ENCODE results near the gene ANKRD53.
"Not testable (repeated sequence)": the region's sequence is repeated elsewhere in the genome, so short reads cannot be mapped to it uniquely, and the experiment has no call there.

ANKRD53 gene

DNA sequence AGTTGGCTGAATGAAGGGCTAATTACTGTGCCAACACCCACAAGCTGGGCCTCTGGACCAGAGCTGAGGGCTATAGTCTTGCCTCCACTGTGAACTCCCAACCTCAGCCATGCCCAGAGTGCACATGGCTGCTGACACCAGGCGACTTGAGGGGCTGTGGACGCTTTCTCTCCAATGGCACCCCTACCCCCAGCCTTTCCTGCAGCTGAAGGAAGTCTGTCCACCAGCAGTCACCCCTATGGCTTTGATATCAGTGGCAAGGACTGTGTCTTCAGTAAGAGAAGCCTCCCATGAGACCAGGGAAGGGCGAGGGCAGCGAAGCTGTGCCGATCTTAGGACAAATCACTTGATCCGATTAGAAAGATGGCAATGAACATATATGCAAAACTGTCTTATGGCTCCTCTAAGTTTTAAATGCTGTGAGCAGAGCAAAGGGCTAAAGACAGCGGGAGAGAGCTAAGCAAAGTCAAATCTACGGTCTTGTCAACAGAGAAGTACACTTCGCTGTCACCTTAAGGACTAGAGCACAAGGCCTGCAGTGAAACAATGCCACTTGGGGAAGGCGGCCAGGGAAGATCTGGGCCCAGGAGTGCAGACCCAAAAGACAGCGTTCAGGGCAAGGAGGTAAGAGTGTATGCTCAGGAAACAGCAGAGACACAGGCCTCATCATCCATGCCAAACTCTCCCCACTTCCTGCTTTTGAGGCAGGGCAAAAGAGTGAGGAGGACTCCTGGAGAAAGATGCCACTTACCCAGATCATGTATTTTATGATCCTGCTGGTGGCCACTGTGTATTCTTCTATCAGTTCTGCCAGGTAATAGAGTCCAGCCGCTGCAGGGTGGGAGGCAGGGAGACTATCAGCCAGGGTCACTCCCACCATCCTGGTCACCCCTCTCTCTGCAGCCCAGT lies 14.8 kb downstream of the ANKRD53 start:
- DNase-seq: peak; percentile 12

DNA sequence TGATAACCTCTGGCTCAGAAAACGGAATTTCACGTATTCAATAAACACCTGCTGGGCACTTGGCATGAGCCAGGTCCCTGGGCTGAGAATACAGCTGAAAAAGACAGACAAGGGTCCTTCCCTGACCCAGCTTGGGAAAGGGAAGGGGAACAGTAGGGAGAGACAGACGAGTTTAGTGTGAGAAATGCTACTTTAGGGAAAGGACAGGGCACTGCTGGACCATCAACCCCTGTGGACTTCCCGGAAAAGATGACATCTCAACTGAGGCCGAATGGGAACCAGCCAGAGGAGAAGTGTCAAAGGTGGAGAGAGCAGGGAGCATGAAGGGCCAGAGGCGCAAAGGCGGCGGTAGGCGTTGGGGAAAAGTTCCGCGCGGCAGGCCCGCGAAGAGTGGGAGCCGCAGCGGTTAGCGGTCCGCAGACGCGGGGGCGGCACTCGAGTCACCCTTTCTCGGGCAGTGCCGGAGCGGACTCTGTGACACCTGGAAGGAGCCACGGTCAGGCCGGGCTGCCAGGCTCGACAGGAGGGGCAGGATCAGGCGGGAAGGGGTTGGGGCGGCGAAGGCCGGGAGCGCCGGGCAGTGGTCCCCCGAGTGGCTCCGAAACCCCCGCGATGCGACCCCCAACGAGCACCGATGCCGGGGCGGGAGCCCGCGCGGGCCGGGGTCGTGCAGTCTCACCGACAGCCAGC lies 15.7 kb downstream of the ANKRD53 start:
- DNase-seq: peak; percentile 33

DNA sequence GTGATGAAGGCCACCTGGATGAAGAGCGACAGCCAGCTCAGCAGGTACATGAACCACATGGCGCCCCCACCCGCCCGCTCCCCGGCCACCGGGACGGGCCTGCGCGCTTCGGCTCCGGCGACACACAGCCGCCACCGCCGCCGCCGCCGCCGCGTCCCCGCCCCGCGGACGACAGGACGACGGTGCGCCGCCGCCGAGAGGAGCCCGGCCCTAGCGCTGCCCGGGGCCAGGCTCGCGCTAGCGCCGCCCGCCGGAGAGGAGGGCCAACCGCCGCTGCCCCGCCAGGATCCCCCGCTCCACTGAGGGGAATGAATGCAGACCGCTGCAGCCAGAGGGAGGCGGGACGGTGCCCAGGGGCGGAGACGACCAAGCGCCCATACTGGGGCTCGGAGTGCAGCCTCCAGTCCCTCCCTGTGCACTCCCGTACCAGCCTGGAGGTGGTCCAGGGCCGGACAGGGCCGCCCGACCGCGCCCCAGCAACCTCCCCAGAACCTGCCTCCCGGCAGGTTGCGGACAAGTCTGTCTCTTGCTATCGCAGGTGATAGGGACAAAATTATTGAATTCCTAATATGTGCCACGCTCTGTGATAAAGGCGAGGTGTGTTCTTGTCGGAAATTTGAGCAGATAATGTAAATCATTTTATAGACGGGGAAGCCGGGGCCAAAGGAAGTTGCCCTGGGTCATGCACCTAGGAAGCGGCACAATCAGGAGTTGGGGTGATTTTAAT lies 16.4 kb downstream of the ANKRD53 start, which contains the start of gene TEX261:
Gene TEX261, minus strand, starts transcription at position 175 of the 727 bp plus-strand sequence. Its CDS starts 116 bp downstream, at position 59.
- peak; percentile 93 for DNase-seq

DNA sequence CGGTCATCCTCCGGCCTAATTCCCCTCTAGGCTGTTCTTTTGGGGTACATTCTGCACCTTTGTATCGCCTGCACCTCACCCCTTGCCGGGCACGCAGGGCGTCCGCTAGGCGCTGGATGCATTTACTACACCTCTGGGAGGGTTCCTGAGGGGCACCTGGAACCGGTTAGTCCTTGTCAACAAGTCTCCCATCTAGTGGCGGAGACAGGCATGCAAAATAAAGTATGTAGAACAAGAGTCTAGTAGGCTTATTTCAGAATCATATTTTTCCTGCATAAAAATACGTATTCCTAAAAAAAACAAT lies 16.9 kb downstream of the ANKRD53 start:
- no peak for DNase-seq

DNA sequence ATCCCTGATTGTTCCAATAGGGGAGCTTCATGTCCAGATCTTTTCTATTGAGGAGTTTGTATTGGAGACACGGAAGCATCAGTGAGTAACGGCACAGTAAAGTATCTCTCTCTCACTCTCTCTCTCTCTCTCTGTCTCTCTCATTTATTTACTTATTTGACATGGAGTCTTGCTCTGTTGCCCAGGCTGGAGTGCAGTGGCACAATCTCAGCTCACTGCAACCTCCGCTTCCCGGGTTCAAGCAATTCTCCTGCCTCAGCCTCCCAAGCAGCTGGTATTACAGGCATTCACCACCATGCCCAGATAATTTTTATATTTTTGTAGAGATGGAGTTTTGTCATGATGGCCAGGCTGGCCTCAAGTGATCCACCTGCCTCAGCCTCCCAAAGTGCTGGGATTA lies 20.5 kb downstream of the ANKRD53 start:
- not testable (repeated sequence) for DNase-seq

DNA sequence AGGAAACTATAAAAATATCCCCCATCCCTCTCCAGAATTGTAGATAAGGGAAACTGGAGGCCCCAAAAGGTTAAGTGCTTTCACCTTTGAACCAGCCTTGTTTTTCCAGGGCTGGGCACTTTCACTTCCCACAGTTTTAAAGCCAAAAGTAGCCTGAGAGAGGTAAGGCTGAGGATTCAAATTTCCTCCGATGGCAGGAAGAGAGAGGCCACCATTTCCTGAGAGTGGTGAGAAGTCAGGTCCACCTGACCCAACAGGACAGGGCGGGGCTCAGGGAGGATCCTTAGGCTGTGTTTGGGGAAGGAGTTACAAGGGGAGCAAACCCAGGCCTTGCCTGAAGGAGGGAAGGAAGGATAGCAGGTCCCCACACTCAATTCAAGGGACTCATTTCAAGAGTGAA lies 20.9 kb downstream of the ANKRD53 start:
- DNase-seq: no peak

DNA sequence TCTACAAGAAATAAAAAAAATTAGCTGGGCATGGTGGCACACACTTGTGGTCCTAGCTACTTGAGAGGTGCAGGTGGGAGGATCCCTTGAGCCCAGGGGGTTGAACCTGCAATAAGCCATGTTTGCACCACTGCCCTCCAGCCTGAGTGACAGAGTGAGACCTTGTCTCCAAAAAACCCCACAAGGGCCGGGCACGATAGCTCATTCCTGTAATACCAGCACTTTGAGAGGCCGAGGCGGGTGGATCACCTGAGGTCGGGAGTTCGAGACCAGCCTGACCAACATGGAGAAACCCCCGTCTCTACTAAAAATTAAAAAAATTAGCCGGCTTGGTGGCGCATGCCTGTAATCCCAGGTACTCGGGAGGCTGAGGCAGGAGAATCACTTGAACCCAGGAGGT lies 21.5 kb downstream of the ANKRD53 start:
- not testable (repeated sequence) for DNase-seq

DNA sequence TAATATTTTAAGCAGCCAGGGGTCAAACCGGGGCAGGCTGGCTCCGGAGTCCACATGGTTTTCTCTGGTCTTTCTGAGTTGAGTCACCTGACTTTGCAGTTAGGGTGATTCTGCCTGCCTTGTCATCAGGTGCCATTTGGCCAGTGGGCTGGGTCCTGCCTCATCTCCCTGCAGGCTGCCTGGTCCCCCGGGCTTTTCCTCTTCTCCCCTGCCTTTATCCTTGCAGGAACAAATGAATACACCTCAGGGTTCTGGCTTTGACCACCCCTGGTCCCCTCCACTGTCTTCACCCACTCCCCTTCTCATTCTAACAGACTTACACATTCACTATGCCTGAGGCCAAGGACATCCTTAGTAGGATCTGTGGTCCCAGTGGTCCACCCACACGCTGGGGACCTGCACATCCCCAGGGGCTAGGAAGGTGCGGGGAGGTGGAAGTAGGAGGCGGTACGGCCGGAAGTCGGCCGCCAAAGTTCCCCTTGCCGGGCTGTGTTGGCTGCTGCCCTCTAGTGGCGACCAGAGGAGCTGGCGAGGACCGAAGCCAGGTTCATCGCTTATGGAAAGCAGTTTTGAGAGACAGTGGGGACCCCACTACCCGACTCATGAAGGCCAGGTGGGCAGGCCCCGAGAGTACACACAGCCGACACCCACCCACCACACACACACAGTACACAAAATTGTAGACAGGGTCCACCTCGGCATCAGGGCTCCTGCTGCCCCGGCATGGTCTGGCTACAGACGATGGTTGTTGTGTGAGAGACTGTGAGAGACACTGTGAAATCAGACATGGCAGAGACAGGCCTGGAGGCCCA lies 22.6 kb downstream of the ANKRD53 start:
- DNase-seq: peak; percentile 66

DNA sequence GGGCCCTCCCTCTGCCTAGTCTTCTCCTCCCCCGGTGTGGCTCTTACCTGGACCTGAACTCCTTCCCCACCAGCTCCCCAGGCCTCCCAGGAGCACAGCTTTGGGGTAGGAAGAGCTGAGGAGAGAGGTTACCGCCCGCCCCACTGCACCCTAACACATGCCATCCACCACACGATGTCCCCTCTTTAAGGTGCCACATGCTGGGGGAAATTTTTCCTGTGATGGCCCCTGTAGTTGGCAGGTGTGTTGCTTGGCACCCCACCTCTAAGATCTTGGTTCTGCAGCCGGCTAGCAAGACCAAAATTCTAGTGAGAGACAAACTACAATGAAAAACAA lies 23.1 kb downstream of the ANKRD53 start:
- DNase-seq: no peak

DNA sequence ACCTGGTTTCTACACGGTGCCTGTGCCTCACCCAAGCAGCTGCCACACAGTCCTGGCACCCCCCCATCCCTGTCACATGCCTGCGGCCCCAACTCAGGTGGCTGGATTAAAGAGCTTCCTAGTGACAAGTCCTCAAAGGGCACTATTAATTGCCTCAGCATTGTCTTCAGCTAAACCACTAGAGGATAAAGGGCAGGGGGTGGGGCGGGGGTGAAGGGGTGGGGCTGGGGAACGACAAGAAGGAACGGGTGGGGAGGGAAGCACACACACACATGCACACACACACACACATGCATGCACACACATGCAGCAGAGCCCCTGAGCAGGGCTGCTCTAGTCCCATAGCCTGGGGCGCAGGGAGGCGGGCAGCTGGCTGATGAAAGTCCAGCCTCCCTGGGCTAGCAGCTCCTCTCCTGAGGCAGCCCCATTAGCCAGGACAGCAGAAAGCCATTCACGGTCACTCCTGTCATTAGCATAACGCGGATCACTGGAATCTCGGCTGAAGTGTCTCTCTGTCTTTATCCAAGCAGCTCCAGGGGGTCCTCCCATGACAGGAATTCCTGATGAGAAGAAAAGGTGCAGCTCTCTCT lies 23.6 kb downstream of the ANKRD53 start:
- no peak for DNase-seq

DNA sequence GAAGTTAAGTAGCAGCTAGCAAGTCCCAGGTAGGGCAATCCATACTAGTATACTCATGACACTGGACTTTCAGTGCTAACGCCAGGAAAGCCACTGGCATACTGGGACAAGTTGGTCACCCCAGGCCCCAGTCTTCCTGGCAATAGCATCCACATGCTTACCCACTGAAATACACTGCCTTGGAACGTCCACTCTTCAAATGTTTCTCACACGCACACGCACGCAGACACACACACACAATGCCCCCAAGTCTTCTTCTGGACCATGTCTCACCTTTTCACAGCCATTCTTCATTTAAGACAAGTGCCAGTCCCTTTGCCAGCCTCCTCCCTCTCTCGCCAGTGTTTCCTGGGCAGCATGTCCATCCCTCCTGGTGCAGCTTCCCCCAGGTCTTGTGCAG lies 25.0 kb downstream of the ANKRD53 start:
- DNase-seq: no peak

DNA sequence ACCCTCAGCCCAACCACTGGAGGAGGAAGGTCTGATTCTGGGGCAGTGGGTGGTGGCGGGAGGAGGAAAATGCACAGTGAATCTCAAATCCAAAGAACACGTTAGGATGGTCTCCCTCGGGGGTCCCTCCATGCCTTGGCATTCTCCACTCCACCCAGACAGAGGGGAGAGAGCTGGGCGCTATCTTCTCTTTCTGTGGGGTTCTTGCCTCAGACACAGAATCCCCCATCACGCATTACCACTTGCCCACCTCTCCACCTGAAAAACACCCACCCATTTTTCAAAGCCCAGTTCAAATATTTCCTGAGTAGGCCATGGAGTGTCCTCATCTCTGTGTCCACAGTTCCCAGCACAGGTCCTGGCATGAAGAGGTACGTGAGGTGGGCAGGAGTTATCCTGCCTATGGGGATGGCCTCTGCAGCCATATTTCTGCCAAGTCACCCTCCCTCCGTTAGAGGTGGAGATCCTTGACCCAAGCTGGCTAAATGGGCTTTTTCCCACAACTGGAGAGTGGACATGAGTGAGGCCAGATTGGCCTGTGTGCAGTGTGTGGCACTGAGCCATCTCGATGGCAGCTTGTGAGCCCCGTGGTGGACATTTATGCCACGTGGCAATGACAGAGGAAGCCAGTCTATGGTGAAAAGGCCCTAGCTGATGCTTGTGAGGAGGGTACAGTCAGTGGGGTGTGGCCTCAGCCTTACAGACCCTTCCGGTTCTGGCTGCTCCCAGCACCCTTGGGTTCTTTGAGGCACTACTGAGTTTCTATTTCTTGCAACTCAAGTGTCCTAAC lies 25.7 kb downstream of the ANKRD53 start:
- DNase-seq: no peak

DNA sequence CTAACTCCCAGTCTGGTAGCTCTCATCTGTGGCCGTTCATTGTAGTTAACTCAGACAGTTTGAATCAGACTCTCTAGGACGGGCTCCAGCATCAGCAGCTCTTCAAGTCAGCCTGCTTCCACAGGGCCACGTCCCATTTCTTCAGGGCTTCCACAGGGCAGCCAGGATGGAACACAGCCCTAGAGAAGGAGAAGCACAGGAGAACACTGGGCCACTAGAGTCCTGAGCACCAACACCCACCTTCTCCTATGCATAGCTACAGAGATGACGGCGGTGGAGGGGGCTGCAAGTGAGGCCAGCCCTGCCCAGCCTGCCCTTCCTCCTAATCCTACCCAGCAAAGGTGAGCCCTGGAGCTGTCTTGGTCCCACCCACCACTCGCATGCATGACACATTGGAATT lies 26.4 kb downstream of the ANKRD53 start:
- no peak for DNase-seq

DNA sequence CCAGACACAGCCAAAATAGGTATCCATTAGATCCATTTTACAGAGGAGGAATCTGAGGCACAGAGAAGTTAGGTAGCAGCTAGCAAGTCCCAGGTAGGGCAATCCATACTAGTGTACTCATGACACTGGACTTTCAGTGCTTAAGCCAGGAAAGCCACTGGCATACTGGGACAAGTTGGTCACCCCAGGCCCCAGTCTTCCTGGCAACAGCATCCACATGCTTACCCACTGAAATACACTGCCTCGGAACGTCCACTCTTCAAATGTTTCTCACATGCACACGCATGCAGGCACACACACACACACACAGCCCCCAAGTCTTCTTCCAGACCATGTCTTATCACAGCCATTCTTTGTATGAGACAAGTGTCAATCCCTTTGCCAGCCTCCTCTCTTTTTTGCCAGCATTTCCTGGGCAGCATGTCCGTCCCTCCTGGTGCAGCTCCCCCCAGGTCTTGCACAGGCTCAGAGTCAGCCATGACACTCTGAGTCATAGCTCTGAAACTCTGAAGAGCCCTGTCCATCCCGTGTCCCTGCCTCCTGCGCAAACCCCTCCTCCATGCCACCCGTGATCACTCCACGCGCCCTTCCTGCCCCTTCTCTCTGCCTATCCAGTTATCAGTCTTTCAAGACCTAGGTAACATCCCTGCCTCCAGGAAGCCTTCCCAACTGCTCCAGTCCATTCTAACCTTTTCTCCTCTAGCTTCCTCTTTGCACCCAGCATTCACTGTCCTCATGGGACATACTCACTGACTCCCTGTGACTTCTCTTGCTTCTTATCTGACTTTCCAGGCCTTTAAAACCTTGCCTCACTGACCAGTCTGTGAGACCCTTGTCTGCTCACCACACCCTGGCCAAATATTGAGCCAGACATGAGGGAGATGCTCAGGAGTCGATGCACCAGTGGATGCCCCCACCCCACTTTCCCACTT lies 27.1 kb downstream of the ANKRD53 start:
- no peak for DNase-seq

DNA sequence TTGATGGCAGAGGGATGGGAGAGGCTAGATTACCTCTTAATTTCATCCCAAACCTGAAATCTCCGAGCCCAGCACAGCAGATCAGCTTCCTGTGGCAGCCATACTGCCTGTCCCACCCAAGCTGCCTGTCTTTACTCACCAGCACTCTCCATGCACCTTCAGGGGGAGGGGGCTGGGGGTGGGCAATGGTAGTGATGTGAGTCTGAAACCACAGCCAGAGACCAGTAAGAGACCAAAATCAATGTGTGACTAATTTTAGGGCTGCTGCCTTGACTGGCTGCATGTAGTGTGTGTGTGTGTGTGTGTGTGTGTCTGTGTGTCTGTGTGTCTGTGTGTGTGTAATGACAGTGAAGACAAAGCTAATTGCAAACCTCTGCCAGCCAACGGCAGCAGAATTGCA lies 27.9 kb downstream of the ANKRD53 start:
- DNase-seq: no peak

DNA sequence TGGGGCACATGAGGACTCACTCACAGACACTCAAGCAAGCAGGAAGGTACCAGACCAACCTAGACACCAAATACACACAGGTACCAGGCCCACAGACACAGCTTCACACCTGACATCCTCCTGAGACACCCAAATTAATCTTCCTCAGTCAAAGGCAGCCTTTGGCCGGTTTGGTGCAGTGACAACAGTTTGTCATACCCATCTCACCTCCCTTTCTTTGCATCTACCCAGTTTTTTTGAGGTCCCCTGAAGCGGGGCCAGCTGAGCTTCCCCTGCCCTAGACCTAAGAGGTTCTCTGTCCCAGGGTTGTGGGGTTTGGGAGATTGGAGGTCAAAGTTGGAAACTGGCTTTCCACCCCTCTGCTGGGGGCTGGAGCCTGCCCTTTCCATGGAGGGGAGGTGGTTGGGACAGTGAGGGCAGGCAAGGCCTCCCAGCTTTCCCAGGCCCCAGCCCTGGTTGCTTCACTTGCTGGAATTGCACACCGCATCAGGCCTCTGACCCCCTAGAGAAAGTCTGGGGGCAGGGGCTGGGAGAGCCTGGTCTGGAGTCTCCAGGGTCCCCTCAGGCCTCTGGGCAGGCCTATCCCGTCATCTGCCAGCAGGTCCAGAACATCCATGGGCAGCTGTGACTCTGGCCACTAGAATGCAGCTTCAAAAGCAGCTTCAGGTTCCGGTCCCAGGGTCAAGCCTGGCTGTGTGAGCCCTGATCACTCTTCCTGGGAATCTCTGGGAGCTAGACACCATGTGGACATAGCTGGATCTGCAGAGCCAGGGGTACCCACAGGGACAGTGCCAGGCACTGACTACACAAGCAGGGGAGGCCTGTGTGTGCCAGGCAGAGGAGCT lies 28.7 kb downstream of the ANKRD53 start:
- no peak for DNase-seq

DNA sequence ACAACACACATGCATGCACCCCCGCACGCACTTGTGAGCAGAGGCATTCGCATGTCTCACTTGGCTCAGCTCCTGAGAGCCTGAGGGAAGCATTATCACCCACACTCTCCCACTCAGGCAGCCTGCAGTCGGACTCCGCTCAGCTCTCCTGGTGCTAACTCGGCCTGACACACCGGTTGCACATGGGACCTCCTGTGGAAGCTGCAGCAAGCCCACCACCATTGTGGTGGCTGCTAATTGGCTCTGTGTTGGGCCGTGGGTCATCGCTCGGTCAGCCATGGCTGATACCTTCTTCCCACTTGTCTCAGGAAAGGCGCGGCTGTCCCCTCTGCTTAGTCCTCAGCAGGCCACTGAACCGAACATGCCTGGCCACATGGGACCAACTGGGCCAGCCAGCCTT lies 29.9 kb downstream of the ANKRD53 start:
- no peak for DNase-seq

DNA sequence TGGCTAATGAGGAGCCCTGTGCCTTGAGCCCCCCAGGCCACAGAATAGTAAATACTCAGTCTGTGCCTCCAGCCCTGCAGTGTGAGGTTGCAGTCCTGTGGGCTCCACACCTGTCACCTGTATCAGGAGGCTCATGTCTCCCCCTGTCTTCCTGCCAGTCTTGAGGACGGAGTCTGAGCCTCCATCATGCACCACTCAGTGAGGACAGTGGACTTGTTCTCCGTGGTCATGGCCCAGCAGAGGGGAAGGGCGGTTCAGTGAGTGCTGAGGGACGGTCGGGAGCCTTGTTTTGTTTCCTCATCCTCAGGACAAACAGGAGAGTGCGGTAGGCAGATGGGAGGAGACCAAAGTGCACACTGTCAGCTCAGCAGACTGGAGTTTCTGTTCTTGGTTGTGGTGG lies 33.4 kb downstream of the ANKRD53 start:
- not testable (repeated sequence) for DNase-seq

DNA sequence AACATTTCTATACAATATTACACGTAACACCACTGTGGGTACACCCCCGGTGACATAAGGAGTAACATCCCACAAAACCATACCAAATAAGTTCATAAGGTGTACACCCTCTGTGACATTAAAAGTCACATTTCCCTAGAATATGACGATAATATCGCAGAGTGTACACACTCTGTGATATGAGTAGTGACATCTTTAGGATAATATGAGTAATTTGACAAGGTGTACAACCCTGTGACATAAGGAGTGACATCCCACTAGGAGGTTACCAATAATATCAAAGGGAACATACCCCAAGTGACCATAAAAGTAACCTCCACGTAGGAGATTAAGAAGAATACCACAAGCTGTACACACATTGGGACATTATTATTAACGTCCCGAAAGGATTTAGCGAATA lies 40.2 kb downstream of the ANKRD53 start:
- DNase-seq: no peak
